HepG2 (cell line): Measurements from ENCODE around the gene TARDBP. TPM values are rescaled to one million over a fixed set of nuclear protein-coding genes. Genes with fewer than 3 reads are reported as not detected.

Experiments used
- ATF2 ChIP-seq: sonication (generic); formaldehyde crosslinking; IDR thresholded peaks from 2 replicates; pipeline ENCODE4 v1.4.0; 2020; ENCODE audit warnings: missing genetic modification reagents
- CCAR2 ChIP-seq: fragments of 200-400 bp; formaldehyde crosslinking; optimal IDR thresholded peaks from 2 replicates; pipeline ENCODE3; 2018; ENCODE audit warnings: low read depth, mild to moderate bottlenecking, low read length, moderate library complexity
- E2F2 ChIP-seq: sonication (generic); formaldehyde crosslinking; IDR thresholded peaks from 2 replicates; pipeline ENCODE4 v1.4.0; 2020; ENCODE audit warnings: missing genetic modification reagents, borderline replicate concordance
- MATR3 ChIP-seq: sonication (generic); formaldehyde crosslinking; IDR thresholded peaks from 2 replicates; pipeline ENCODE4 v1.4.0; 2020; ENCODE audit warnings: missing genetic modification reagents
- MIER3 ChIP-seq: IDR thresholded peaks from 2 replicates; pipeline ENCODE4 v1.6.1; 2016; ENCODE audit warnings: missing compliant biosample characterization, borderline replicate concordance
- MTA3 ChIP-seq: sonication (generic); formaldehyde crosslinking; IDR thresholded peaks from 2 replicates; pipeline ENCODE4 v1.4.0; 2020; ENCODE audit warnings: missing genetic modification reagents
- PHF5A ChIP-seq: IDR thresholded peaks from one replicate; pipeline ENCODE4 v1.6.1; 2018; ENCODE audit warnings: low read depth, missing genetic modification reagents; ENCODE audit not compliant: unreplicated experiment
- TRIM22 ChIP-seq: fragments of 450-650 bp; IDR thresholded peaks from 2 replicates; pipeline ENCODE4 v1.6.1; 2017
- ZHX1 ChIP-seq: sonication (generic); formaldehyde crosslinking; IDR thresholded peaks from 2 replicates; pipeline ENCODE4 v1.8.1; 2022; ENCODE audit warnings: low read depth, mild to moderate bottlenecking, missing genetic modification reagents
- ZNF484 ChIP-seq: sonication (generic); formaldehyde crosslinking; IDR thresholded peaks from 2 replicates; pipeline ENCODE4 v1.5.1; 2020; ENCODE audit warnings: mild to moderate bottlenecking, low read depth, missing genetic modification reagents, borderline replicate concordance
- ZNF878 ChIP-seq: sonication (generic); formaldehyde crosslinking; IDR thresholded peaks from 2 replicates; pipeline ENCODE4 v1.8.1; 2023; ENCODE audit warnings: mild to moderate bottlenecking, missing genetic modification reagents, moderate library complexity
- ZSCAN29 ChIP-seq: sonication (generic); formaldehyde crosslinking; conservative IDR thresholded peaks from 2 replicates; pipeline ENCODE4 v1.4.0; 2020; ENCODE audit warnings: mild to moderate bottlenecking, missing genetic modification reagents
- polyA plus RNA-seq, 8 experiments: library from polyadenylated mRNA; depleted of rRNA in 3 of 8; stranded (reverse) in 7 of 8; unstranded in 1 of 8; fragments of >200 nt; fragmentation: Illumina TruSeq in 4 of 8; extraction: Trizol in 4 of 8; gene quantifications; 2 replicates each; pipeline versions ENCODE4 v1.2.1 to v1.2.3, GENCODE V29; 2011 to 2016; ENCODE audit warnings: low read depth in 4 of 8, missing spikeins in 1 of 8, mixed read lengths in 1 of 8; ENCODE audit not compliant: insufficient read depth in 1 of 8
- total RNA-seq, 5 experiments: library from RNA; depleted of rRNA; stranded (reverse); fragments of >200 nt; fragmentation: Illumina TruSeq; extraction: Trizol; gene quantifications; 2 replicates each; pipeline ENCODE4 v1.2.3, GENCODE V29; 2016; ENCODE audit warnings: low read depth in 1 of 5
- TF ChIP-seq, protein P1 (sequence below): sonication (generic); formaldehyde crosslinking; IDR thresholded peaks from 2 replicates; pipeline ENCODE4 v1.4.0; 2020; ENCODE audit warnings: missing genetic modification reagents, mild to moderate bottlenecking, borderline replicate concordance
- TF ChIP-seq, protein P2 (sequence below): IDR thresholded peaks from 2 replicates; pipeline ENCODE4 v1.6.1; 2016; ENCODE audit warnings: missing compliant biosample characterization, missing genetic modification reagents, borderline replicate concordance

Gene TARDBP
- total and polyA plus RNA-seq, 2 of the 13 experiments (the other 11 are each of a cell fraction or from before 2014, with no cell fraction given) = 62.4 to 93.0 TPM

- TF ChIP-seq TRIM22 (no peak), CCAR2 (no peak), ZNF484 (CRISPR knock-in tag) (no peak), MTA3 (CRISPR knock-in tag) (no peak), MATR3 (CRISPR knock-in tag) (no peak), ZNF878 (no peak), ZHX1 (CRISPR knock-in tag) (no peak), PHF5A (CRISPR knock-in tag) (no peak), E2F2 (CRISPR knock-in tag) (no peak; the same call in 1 of the 2 replicates), ATF2 (peak; percentile 37), MIER3 (CRISPR knock-in tag) (no peak; the same call in 1 of the 2 replicates), ZSCAN29 (CRISPR knock-in tag) (no peak)
- TF ChIP-seq, protein P1, sequence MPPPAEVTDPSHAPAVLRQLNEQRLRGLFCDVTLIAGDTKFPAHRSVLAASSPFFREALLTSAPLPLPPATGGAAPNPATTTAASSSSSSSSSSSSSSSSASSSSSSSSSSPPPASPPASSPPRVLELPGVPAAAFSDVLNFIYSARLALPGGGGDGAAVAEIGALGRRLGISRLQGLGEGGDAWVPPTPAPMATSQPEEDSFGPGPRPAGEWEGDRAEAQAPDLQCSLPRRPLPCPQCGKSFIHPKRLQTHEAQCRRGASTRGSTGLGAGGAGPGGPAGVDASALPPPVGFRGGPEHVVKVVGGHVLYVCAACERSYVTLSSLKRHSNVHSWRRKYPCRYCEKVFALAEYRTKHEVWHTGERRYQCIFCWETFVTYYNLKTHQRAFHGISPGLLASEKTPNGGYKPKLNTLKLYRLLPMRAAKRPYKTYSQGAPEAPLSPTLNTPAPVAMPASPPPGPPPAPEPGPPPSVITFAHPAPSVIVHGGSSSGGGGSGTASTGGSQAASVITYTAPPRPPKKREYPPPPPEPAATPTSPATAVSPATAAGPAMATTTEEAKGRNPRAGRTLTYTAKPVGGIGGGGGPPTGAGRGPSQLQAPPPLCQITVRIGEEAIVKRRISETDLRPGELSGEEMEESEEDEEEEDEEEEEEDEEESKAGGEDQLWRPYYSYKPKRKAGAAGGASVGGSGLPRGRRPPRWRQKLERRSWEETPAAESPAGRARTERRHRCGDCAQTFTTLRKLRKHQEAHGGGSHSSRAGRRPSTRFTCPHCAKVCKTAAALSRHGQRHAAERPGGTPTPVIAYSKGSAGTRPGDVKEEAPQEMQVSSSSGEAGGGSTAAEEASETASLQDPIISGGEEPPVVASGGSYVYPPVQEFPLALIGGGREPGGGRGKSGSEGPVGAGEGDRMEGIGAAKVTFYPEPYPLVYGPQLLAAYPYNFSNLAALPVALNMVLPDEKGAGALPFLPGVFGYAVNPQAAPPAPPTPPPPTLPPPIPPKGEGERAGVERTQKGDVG (CRISPR knock-in tag) = peak; percentile 88
- TF ChIP-seq, protein P2, sequence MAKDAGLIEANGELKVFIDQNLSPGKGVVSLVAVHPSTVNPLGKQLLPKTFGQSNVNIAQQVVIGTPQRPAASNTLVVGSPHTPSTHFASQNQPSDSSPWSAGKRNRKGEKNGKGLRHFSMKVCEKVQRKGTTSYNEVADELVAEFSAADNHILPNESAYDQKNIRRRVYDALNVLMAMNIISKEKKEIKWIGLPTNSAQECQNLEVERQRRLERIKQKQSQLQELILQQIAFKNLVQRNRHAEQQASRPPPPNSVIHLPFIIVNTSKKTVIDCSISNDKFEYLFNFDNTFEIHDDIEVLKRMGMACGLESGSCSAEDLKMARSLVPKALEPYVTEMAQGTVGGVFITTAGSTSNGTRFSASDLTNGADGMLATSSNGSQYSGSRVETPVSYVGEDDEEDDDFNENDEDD (CRISPR knock-in tag) = peak; percentile 30; the same call in 1 of the 2 replicates
These were observed at the start of gene TARDBP (continued) for GRCh38 chr1:11012260-11013159.
